ENCODE measurements around the gene TWF1. TPM values are rescaled to one million over a fixed set of nuclear protein-coding genes. Genes with fewer than 3 reads are reported as not detected.

TWF1 gene
- total and polyA plus RNA-seq, 9 of the 15 experiments (the other 6 are each of a cell fraction or from before 2014, with no cell fraction given), result 10.3 to 29.4 (median 23.4) TPM

DNA sequence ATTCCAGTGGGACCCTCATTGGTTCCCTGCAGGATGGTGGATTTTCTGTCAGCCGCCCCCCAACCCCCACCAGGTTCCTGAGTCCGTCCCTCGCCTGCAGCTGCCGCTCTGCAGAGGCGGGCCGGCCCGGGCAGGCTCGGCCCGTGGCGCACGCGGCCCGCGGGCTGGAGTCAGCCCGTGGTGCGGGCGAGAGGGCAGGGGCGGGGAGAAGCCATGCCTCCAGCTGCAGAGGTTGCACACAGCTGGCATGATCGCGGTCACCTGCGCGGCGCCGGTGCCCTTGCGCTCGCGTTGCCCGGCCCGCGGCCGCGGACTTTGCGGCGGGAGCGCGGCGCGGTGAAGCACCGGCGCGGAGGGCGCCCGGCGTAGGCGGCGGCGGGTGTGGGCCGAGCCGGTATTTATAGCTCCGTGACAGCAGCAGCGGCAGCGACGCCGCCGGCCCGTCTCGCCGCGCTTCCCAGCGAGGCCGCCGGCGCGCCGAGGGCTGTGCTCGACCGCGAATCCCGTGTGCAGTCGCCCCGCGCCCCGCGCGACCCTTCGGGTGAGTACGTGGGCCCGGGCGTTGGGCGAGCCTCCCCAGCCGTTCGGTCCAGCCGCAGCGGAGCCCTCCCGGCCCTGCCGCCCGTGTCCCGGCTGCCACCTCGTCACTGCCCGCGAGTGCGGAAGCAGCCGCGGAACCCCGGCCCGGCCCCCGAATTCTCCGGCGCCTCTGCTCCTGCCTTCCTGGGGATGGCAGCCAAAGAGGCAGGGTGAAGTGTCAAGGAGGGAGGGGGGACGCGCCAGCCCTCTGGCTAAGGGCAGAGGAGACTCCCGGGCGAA, 29.7 kb upstream of the TWF1 start, which contains the start of gene TMEM117 (continued):
- TF ChIP-seq HNRNPLL (IDR thresholded peaks at IDR 0.05; ENCODE audit: low read depth, low read length, poor library complexity, severe bottlenecking) (peak; percentile 56), FOS (IDR thresholded peaks at IDR 0.05; ENCODE audit: extremely low read depth, insufficient read length) (no peak), NFATC3 (IDR thresholded peaks at IDR 0.05) (no peak), SAFB2 (IDR thresholded peaks at IDR 0.05; ENCODE audit: borderline replicate concordance, low read depth, low read length, severe bottlenecking) (no peak), JUND (IDR thresholded peaks at IDR 0.05; ENCODE audit: borderline replicate concordance, low read depth, low read length) (no peak), JUND (tag; IDR thresholded peaks at IDR 0.05; ENCODE audit: borderline replicate concordance, low read depth, low read length) (no peak), ZSCAN32 (CRISPR knock-in tag; IDR thresholded peaks at IDR 0.05) (no peak), ZNF253 (CRISPR knock-in tag; conservative IDR thresholded peaks at IDR 0.05) (no peak), ZNF707 (CRISPR knock-in tag; conservative IDR thresholded peaks at IDR 0.05) (no peak), ZNF778 (CRISPR knock-in tag; IDR thresholded peaks at IDR 0.05) (no peak), POU5F1 (IDR thresholded peaks at IDR 0.05; ENCODE audit: borderline replicate concordance, low read depth, low read length, partially characterized antibody) (no peak), CBFA2T2 (conservative IDR thresholded peaks at IDR 0.05) (no peak), RAD51 (IDR thresholded peaks at IDR 0.05; ENCODE audit: borderline replicate concordance, low read depth) (no peak), PHF21A (IDR thresholded peaks at IDR 0.05; ENCODE audit: borderline replicate concordance, low read depth) (no peak), POLR2H (tag; IDR thresholded peaks at IDR 0.05; ENCODE audit: low read depth) (no peak), PCBP1 (IDR thresholded peaks at IDR 0.05; ENCODE audit: low read depth, low read length, poor library complexity, severe bottlenecking) (no peak), SRSF9 (IDR thresholded peaks at IDR 0.05; ENCODE audit: borderline replicate concordance, low read depth, low read length) (no peak), EP400 (IDR thresholded peaks at IDR 0.05) (no peak)
- TF ChIP-seq, protein P1, sequence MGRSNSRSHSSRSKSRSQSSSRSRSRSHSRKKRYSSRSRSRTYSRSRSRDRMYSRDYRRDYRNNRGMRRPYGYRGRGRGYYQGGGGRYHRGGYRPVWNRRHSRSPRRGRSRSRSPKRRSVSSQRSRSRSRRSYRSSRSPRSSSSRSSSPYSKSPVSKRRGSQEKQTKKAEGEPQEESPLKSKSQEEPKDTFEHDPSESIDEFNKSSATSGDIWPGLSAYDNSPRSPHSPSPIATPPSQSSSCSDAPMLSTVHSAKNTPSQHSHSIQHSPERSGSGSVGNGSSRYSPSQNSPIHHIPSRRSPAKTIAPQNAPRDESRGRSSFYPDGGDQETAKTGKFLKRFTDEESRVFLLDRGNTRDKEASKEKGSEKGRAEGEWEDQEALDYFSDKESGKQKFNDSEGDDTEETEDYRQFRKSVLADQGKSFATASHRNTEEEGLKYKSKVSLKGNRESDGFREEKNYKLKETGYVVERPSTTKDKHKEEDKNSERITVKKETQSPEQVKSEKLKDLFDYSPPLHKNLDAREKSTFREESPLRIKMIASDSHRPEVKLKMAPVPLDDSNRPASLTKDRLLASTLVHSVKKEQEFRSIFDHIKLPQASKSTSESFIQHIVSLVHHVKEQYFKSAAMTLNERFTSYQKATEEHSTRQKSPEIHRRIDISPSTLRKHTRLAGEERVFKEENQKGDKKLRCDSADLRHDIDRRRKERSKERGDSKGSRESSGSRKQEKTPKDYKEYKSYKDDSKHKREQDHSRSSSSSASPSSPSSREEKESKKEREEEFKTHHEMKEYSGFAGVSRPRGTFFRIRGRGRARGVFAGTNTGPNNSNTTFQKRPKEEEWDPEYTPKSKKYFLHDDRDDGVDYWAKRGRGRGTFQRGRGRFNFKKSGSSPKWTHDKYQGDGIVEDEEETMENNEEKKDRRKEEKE (IDR thresholded peaks at IDR 0.05; ENCODE audit: borderline replicate concordance in 1 of 2, control insufficient read depth in 1 of 2, low read depth in 2 of 2, low read length in 1 of 2), result no peak
- TF ChIP-seq, protein P2, sequence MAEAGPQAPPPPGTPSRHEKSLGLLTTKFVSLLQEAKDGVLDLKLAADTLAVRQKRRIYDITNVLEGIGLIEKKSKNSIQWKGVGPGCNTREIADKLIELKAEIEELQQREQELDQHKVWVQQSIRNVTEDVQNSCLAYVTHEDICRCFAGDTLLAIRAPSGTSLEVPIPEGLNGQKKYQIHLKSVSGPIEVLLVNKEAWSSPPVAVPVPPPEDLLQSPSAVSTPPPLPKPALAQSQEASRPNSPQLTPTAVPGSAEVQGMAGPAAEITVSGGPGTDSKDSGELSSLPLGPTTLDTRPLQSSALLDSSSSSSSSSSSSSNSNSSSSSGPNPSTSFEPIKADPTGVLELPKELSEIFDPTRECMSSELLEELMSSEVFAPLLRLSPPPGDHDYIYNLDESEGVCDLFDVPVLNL (CRISPR knock-in tag; IDR thresholded peaks at IDR 0.05; ENCODE audit: low read depth), result no peak
- TF ChIP-seq, protein P3, sequence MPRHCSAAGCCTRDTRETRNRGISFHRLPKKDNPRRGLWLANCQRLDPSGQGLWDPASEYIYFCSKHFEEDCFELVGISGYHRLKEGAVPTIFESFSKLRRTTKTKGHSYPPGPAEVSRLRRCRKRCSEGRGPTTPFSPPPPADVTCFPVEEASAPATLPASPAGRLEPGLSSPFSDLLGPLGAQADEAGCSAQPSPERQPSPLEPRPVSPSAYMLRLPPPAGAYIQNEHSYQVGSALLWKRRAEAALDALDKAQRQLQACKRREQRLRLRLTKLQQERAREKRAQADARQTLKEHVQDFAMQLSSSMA (CRISPR knock-in tag; IDR thresholded peaks at IDR 0.05), result 0 out of 2 replicates have a peak, but pooled peaks have one; percentile 69
- TF ChIP-seq, protein P4, sequence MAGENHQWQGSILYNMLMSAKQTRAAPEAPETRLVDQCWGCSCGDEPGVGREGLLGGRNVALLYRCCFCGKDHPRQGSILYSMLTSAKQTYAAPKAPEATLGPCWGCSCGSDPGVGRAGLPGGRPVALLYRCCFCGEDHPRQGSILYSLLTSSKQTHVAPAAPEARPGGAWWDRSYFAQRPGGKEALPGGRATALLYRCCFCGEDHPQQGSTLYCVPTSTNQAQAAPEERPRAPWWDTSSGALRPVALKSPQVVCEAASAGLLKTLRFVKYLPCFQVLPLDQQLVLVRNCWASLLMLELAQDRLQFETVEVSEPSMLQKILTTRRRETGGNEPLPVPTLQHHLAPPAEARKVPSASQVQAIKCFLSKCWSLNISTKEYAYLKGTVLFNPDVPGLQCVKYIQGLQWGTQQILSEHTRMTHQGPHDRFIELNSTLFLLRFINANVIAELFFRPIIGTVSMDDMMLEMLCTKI (IDR thresholded peaks at IDR 0.05; ENCODE audit: partially characterized antibody), result no peak
